Omental fat pad (tissue), 4 donors: ENCODE measurements around the gene COL21A1. TPM values are rescaled to one million over a fixed set of nuclear protein-coding genes. Genes with fewer than 3 reads are reported as not detected.

Experiments used
- ATAC-seq: fragments of 150-250 bp; one replicate; pipeline ENCODE4 v1.9.1; 2016; ENCODE audit warnings: mild to moderate bottlenecking, moderate library complexity; ENCODE audit not compliant: low FRiP score
- DNase-seq: peaks from one replicate; pipeline ENCODE4 v3.0.0-alpha.2; 2019; ENCODE audit warnings: low spot score
- CTCF ChIP-seq, 3 donors: fragments of 450-650 bp; IDR thresholded peaks; one replicate each; pipeline ENCODE4 v1.5.1; 2016 to 2017; ENCODE audit warnings: antibody characterized with exemption in 3 of 3, mild to moderate bottlenecking in 3 of 3, moderate library complexity in 2 of 3
- total RNA-seq, 4 donors: library from RNA; depleted of rRNA; stranded (reverse); fragments of >200 nt; gene quantifications; one replicate each; pipeline ENCODE4 v1.1.0, GENCODE V29; 2016

Gene COL21A1
- total RNA-seq, 4 donors from 2014 or later, result 1.1 to 6.9 (median 1.9) TPM

- TF ChIP-seq CTCF (IDR thresholded peaks at IDR 0.05), result no peak
- ATAC-seq (peak; percentile 57), DNase-seq (no peak)
Measured at GRCh38 chr6:56144538-56145324, 102.6 kb downstream of the COL21A1 start.

GRCh38 chr6:56143796-56144195 is 103.6 kb downstream of the COL21A1 start:
- no peak for DNase-seq
- no peak for ATAC-seq
- TF ChIP-seq CTCF (IDR thresholded peaks at IDR 0.05), result no peak

GRCh38 chr6:56140090-56140489 is 107.3 kb downstream of the COL21A1 start:
- no peak for TF ChIP-seq CTCF (IDR thresholded peaks at IDR 0.05)
- no peak for ATAC-seq
- DNase-seq, result no peak

- no peak for TF ChIP-seq CTCF (IDR thresholded peaks at IDR 0.05)
- no peak for DNase-seq
- no peak for ATAC-seq
Measured at GRCh38 chr6:56115715-56116114, 131.7 kb downstream of the COL21A1 start.

GRCh38 chr6:56109149-56109548 is 138.2 kb downstream of the COL21A1 start:
- ATAC-seq (no peak), DNase-seq (no peak)
- no peak for TF ChIP-seq CTCF (IDR thresholded peaks at IDR 0.05)

- no peak for TF ChIP-seq CTCF (IDR thresholded peaks at IDR 0.05)
- ATAC-seq (no peak), DNase-seq (no peak)
Measured at GRCh38 chr6:56106231-56106630, 141.1 kb downstream of the COL21A1 start.

GRCh38 chr6:56104591-56104990 is 142.8 kb downstream of the COL21A1 start:
- DNase-seq (no peak), ATAC-seq (no peak)
- TF ChIP-seq CTCF (IDR thresholded peaks at IDR 0.05), result no peak
